ENCODE measurements around the gene CYP8B1. TPM values are rescaled to one million over a fixed set of nuclear protein-coding genes. Genes with fewer than 3 reads are reported as not detected.

CYP8B1 gene
- total and polyA plus RNA-seq, 2 donors (not counting 1 experiment from before 2014, with no cell fraction given): not detected

DNA sequence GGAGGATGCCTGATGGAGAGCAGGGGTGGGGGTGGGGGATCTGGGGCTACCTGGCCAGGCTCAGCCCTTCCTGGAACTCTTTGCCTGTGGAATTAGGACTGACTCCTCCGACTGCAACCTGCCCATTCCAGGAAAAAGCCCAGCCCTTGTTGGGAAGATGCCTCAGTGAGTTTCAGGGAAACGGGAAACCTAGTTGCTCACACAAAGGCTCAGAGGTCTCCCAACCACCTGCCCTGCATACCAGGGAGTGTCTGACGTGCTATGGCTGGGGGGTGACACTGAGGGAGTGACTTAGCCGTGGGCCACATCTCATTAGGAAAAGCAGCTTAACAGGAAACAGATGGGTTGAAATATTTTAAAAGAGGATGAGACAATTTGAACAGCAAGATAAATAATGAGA lies 27.9 kb downstream of the CYP8B1 start:
- TF ChIP-seq, protein P1, sequence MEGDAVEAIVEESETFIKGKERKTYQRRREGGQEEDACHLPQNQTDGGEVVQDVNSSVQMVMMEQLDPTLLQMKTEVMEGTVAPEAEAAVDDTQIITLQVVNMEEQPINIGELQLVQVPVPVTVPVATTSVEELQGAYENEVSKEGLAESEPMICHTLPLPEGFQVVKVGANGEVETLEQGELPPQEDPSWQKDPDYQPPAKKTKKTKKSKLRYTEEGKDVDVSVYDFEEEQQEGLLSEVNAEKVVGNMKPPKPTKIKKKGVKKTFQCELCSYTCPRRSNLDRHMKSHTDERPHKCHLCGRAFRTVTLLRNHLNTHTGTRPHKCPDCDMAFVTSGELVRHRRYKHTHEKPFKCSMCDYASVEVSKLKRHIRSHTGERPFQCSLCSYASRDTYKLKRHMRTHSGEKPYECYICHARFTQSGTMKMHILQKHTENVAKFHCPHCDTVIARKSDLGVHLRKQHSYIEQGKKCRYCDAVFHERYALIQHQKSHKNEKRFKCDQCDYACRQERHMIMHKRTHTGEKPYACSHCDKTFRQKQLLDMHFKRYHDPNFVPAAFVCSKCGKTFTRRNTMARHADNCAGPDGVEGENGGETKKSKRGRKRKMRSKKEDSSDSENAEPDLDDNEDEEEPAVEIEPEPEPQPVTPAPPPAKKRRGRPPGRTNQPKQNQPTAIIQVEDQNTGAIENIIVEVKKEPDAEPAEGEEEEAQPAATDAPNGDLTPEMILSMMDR (conservative IDR thresholded peaks at IDR 0.05 in 1 of 2, IDR thresholded peaks at IDR 0.05 in 1 of 2; ENCODE audit: low read depth in 1 of 2, low read length in 2 of 2): no peak
- no peak for TF ChIP-seq EZH2 (IDR thresholded peaks at IDR 0.05; ENCODE audit: low read length, missing control alignments)
- H3K36me3 ChIP-seq (ENCODE audit: control insufficient read depth, insufficient read depth, low read length): no peaks in the 10 kb centered on the region
- H3K4me2 ChIP-seq (ENCODE audit: extremely low read depth, insufficient read depth, low read length): no peak overlapping the region
- H3K4me3 ChIP-seq (replicated peaks in 1 of 4; ENCODE audit: control extremely low read depth in 1 of 4, insufficient read depth in 1 of 4, low read depth in 3 of 4, low read length in 4 of 4): no peak overlapping the region
- DNase-seq (ENCODE audit: low read depth in 2 of 2): no peak
- no peaks in the 10 kb centered on the region for H4K20me1 ChIP-seq (ENCODE audit: control insufficient read depth, extremely low read depth, insufficient read depth, low read length)
- H2AFZ ChIP-seq (ENCODE audit: low read length): no peak overlapping the region
- H3K27me3 ChIP-seq (ENCODE audit: control insufficient read depth, insufficient read depth, low read length): peaks cover 12% of the 10 kb centered on the region
- H3K27ac ChIP-seq (ENCODE audit: insufficient read depth, low read length): no peak overlapping the region
- H3K4me1 ChIP-seq (ENCODE audit: control insufficient read depth, extremely low read depth, insufficient read depth, low read length): no peaks in the 10 kb centered on the region
- H3K9ac ChIP-seq (ENCODE audit: insufficient read depth, low read length): no peak overlapping the region
- no peaks in the 10 kb centered on the region for H3K79me2 ChIP-seq (ENCODE audit: control insufficient read depth, insufficient read depth, low read length)
- no peaks in the 10 kb centered on the region for H3K9me3 ChIP-seq (ENCODE audit: control insufficient read depth, insufficient read depth, low read depth, low read length)

DNA sequence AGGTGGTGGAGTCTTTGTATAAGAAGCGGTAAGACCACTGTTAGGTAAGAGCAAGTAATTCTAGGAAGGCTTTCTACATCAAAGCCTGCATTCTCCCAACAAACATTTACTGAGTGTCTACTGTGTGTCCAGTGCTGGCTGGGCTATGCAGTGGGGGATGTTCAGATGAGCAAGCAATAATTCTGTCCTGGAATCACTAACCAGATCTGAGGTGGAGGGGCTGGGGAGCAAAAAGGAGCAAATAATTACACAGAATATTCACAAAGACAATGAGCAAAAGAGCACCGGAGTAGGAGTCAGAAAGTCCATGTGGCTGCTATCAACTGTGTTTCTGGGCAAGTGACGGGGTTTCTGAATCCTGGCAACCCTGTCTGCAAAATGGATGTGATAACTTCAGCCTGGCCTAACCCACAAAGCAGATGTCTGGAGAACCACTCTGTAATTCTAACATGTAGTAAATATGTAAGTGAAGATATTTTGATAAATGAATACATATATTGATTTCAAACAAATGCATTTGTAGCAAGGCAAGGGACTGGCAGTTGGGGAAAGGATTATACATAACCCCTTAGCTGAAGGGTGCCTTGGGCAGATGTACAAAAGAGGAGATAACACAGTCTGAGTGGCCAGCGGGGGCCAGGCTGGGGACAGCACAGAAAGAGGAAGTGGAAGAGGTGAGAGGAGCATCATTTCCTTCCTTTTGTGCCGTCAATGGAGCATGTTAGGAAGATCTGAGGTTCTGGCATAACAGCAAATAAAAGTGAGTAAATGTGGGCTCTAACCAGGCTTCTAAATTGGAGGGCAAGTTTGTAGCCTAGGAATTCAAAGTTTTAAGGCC lies 28.8 kb downstream of the CYP8B1 start:
- TF ChIP-seq, protein P1 (conservative IDR thresholded peaks at IDR 0.05 in 1 of 2, IDR thresholded peaks at IDR 0.05 in 1 of 2; ENCODE audit: low read depth in 1 of 2, low read length in 2 of 2): no peak
- TF ChIP-seq EZH2 (IDR thresholded peaks at IDR 0.05; ENCODE audit: low read length, missing control alignments): no peak
- Histone ChIP-seq H3K79me2 (ENCODE audit: control insufficient read depth, insufficient read depth, low read length) (no peaks in the 10 kb centered on the region), H3K9ac (ENCODE audit: insufficient read depth, low read length) (no peak overlapping the region), H3K36me3 (ENCODE audit: control insufficient read depth, insufficient read depth, low read length) (no peaks in the 10 kb centered on the region), H3K27ac (ENCODE audit: insufficient read depth, low read length) (no peak overlapping the region), H3K27me3 (ENCODE audit: control insufficient read depth, insufficient read depth, low read length) (peaks cover 12% of the 10 kb centered on the region), H4K20me1 (ENCODE audit: control insufficient read depth, extremely low read depth, insufficient read depth, low read length) (no peaks in the 10 kb centered on the region), H3K4me1 (ENCODE audit: control insufficient read depth, extremely low read depth, insufficient read depth, low read length) (no peaks in the 10 kb centered on the region), H3K9me3 (ENCODE audit: control insufficient read depth, insufficient read depth, low read depth, low read length) (no peaks in the 10 kb centered on the region), H2AFZ (ENCODE audit: low read length) (no peak overlapping the region), H3K4me3 (replicated peaks in 1 of 4; ENCODE audit: control extremely low read depth in 1 of 4, insufficient read depth in 1 of 4, low read depth in 3 of 4, low read length in 4 of 4) (no peak overlapping the region), H3K4me2 (ENCODE audit: extremely low read depth, insufficient read depth, low read length) (no peak overlapping the region)
- no peak for DNase-seq (ENCODE audit: low read depth in 2 of 2)

DNA sequence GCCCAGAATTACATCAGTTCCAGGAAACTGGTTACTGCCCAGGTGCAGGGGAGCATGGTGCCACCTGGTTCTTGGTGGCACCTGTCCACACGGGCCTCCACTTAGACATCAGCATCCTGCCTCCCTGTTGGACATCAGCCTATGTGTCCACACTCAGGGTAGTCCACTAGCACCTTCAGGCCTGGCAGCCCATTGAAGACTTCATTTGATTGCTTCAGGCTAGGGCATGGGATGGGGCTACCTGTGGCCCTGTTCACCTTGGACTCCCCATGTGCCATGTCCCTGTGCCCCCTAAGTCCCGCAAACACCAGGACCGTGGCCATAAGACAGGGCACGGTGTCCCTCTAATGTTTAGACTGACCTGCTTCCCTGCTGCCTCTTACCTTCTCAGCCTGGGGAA lies 30.9 kb downstream of the CYP8B1 start:
- H3K4me3 ChIP-seq (replicated peaks in 1 of 4; ENCODE audit: control extremely low read depth in 1 of 4, insufficient read depth in 1 of 4, low read depth in 3 of 4, low read length in 4 of 4): no peak overlapping the region
- no peaks in the 10 kb centered on the region for H3K36me3 ChIP-seq (ENCODE audit: control insufficient read depth, insufficient read depth, low read length)
- no peak overlapping the region for H3K27ac ChIP-seq (ENCODE audit: insufficient read depth, low read length)
- H3K27me3 ChIP-seq (ENCODE audit: control insufficient read depth, insufficient read depth, low read length): peaks cover 6% of the 10 kb centered on the region
- TF ChIP-seq, protein P1 (conservative IDR thresholded peaks at IDR 0.05 in 1 of 2, IDR thresholded peaks at IDR 0.05 in 1 of 2; ENCODE audit: low read depth in 1 of 2, low read length in 2 of 2): no peak
- no peak for TF ChIP-seq EZH2 (IDR thresholded peaks at IDR 0.05; ENCODE audit: low read length, missing control alignments)
- no peaks in the 10 kb centered on the region for H3K4me1 ChIP-seq (ENCODE audit: control insufficient read depth, extremely low read depth, insufficient read depth, low read length)
- H3K9me3 ChIP-seq (ENCODE audit: control insufficient read depth, insufficient read depth, low read depth, low read length): no peaks in the 10 kb centered on the region
- no peak overlapping the region for H3K9ac ChIP-seq (ENCODE audit: insufficient read depth, low read length)
- H3K79me2 ChIP-seq (ENCODE audit: control insufficient read depth, insufficient read depth, low read length): no peaks in the 10 kb centered on the region
- H2AFZ ChIP-seq (ENCODE audit: low read length): no peak overlapping the region
- no peak for DNase-seq (ENCODE audit: low read depth in 2 of 2)
- no peaks in the 10 kb centered on the region for H4K20me1 ChIP-seq (ENCODE audit: control insufficient read depth, extremely low read depth, insufficient read depth, low read length)
- no peak overlapping the region for H3K4me2 ChIP-seq (ENCODE audit: extremely low read depth, insufficient read depth, low read length)

Data from fibroblast of lung (primary cell).